ENCODE measurements around the gene INTS6L.

The INTS6L gene

DNA sequence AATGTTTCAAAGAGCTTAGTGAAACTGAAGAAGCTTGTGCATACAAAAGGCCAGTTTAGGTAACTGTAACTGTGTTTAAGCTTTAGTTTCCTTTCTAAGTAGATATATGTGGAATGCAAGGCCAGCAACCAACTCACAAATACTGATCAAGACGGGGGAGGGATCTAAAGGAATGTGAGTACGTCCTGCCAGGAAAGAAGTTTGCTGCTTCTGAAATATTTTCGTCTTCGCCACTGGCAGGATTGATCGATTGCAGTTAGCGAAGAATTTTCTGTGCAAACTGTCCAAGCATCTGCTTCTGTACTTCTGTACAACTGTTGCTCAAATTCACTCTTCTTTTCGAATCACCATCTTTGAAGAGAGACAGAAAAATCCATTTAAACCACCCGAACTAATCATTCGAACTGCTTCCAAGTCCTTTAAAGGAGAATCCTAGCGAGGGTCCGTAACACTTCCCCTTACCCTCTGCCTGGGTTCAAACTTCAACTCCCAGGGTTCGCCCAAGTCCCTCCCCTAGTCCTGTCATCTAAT lies 373 bp upstream of the INTS6L start:
- DNase-seq = no peak
- no peaks in the 10 kb centered on the region for H3K27me3 Mint-ChIP-seq (ENCODE audit: low read depth, poor library complexity)
- H3K36me3 Mint-ChIP-seq (ENCODE audit: low read depth) = peaks cover 5% of the 10 kb centered on the region
- peaks cover 37% of the 10 kb centered on the region for H3K9me3 Mint-ChIP-seq
- peak overlapping the region; percentile 98 for H3K27ac Mint-ChIP-seq
- peak overlapping the region; percentile 96 for H3K4me3 Mint-ChIP-seq
- H3K4me1 Mint-ChIP-seq = peaks cover 34% of the 10 kb centered on the region
- TF ChIP-seq, protein P1, sequence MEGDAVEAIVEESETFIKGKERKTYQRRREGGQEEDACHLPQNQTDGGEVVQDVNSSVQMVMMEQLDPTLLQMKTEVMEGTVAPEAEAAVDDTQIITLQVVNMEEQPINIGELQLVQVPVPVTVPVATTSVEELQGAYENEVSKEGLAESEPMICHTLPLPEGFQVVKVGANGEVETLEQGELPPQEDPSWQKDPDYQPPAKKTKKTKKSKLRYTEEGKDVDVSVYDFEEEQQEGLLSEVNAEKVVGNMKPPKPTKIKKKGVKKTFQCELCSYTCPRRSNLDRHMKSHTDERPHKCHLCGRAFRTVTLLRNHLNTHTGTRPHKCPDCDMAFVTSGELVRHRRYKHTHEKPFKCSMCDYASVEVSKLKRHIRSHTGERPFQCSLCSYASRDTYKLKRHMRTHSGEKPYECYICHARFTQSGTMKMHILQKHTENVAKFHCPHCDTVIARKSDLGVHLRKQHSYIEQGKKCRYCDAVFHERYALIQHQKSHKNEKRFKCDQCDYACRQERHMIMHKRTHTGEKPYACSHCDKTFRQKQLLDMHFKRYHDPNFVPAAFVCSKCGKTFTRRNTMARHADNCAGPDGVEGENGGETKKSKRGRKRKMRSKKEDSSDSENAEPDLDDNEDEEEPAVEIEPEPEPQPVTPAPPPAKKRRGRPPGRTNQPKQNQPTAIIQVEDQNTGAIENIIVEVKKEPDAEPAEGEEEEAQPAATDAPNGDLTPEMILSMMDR (IDR thresholded peaks at IDR 0.05) = no peak

DNA sequence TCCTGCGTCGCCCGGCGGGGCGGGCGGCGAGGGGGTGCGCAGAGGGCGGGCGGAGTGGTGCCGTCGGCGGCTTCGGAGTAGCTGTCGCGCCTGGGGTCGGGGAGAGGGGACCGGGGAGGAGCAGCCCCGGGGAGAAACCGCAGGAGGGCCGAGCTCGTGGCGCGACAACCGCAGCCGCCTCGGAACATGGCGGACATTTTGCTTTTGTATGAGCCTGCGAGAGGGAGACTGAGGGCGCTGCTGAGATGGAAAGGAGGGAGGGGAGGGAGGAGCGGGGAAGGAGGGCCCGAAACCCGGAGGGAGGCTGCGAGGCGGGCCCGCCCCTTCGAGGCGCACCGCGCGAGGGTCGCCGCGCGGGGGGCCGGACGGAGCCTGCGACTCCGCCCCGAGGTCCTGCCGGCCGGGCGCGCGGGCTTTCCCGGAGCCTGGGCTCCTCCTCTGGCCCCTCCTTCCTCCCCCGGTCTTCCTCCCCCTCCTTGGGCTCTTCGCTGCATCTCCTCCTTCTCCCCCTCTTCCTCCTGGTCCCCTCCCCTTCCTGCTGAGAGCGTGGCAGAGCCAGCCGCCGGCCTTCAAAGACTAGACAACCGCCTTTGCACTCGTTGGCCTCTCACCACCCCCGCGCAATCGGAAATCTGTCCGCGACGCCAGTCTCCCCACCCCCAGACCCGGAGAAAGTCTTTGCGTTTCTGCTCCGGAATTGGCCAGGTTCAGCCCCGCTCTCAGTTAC lies 1.1 kb downstream of the INTS6L start:
- Mint-ChIP-seq H3K4me1 (peaks cover 35% of the 10 kb centered on the region), H3K9me3 (peaks cover 37% of the 10 kb centered on the region), H3K27ac (peak overlapping the region; percentile 97), H3K36me3 (ENCODE audit: low read depth) (peaks cover 13% of the 10 kb centered on the region), H3K4me3 (peak overlapping the region; percentile 96), H3K27me3 (ENCODE audit: low read depth, poor library complexity) (no peaks in the 10 kb centered on the region)
- DNase-seq = peak; percentile 76
- TF ChIP-seq, protein P1 (IDR thresholded peaks at IDR 0.05) = no peak

DNA sequence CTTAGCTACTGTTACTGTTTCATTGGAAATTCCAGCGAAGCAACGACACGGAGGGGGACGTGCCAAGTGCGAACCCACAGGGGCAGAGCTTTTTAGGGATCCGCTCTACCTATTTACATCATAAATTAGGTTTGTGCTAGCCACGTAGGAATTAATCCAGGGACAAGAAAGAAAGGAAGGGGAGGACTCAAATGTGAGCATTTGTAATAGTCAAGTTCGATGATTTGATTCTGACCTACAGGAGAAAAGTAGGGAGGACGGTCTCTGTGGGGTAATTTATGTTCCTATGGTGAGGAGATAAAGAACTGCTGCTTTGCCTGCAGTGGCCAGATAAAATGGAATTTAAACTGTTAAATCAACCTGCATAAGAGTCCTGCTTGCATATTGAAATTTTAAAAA lies 1.7 kb downstream of the INTS6L start:
- Mint-ChIP-seq H3K4me3 (peak overlapping the region; percentile 96), H3K27ac (peak overlapping the region; percentile 97), H3K36me3 (ENCODE audit: low read depth) (peaks cover 13% of the 10 kb centered on the region), H3K27me3 (ENCODE audit: low read depth, poor library complexity) (no peaks in the 10 kb centered on the region), H3K4me1 (peaks cover 35% of the 10 kb centered on the region), H3K9me3 (peaks cover 39% of the 10 kb centered on the region)
- TF ChIP-seq, protein P1 (IDR thresholded peaks at IDR 0.05) = no peak
- DNase-seq = no peak

DNA sequence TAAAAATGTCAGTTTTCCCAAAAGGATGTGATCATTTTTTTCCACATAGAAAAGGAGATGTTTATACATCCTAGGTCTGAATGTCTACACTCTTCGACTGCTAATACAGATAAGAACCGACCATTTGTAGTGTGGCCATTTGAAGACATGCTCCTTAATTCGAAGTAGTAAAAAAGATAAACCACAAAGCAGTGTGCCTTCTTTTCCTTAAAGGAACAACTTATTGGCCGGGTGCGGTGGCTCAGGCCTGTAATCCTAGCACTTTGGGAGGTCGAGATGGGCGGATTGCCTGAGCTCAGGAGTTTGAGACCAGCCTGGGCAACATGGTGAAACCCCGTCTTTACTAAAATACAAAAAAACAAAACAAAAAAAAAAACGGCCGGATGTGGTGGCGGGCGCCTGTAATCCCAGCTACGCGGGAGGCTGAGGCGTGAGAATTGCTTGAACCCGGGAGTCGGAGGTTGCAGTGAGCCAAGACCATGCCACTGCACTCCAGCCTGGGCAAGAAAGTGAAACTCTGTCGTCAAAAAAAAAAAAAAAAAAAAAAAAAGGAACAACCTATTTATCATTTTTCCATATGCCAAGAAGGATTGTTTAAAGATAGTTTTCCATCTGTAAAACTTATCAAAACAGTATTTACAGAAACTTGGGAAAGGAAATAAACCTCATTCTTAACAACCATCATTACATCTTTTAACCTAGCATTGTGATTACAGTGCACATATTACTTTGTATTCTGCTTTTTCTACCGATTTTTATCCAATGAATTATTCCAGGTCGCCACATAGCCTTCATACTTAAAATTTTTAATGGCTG lies 2.6 kb downstream of the INTS6L start:
- Mint-ChIP-seq H3K27me3 (ENCODE audit: low read depth, poor library complexity) (no peaks in the 10 kb centered on the region), H3K9me3 (peaks cover 41% of the 10 kb centered on the region), H3K4me1 (peaks cover 35% of the 10 kb centered on the region), H3K4me3 (peak overlapping the region; percentile 96), H3K27ac (no peak overlapping the region), H3K36me3 (ENCODE audit: low read depth) (peaks cover 13% of the 10 kb centered on the region)
- DNase-seq = no peak
- TF ChIP-seq, protein P1 (IDR thresholded peaks at IDR 0.05) = no peak

DNA sequence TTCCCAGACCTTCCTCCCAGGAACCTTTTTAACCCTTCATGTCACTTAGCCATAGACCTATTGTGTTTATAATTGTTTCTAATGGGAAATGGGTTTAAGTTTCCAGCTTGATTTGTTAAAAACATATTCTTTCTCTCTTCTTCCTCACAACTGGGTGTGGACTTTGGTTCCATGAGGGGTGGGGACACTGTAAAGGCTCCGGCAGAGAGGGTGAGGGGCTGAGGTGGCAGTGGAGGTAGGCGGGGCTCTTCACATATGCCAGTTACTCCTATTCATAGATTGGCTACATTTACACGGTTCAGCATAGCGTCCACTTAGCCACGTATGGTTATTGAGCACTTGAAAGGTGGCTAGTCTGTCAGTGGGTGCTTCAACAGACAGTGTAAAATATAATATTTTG lies 7.8 kb downstream of the INTS6L start:
- Mint-ChIP-seq H3K27ac (no peak overlapping the region), H3K4me3 (no peak overlapping the region)

More for the DNA sequence above, 7.8 kb downstream of the INTS6L start:
- no peak for DNase-seq
- peaks cover 21% of the 10 kb centered on the region for H3K36me3 Mint-ChIP-seq (ENCODE audit: low read depth)
- no peaks in the 10 kb centered on the region for H3K27me3 Mint-ChIP-seq (ENCODE audit: low read depth, poor library complexity)
- peaks cover 24% of the 10 kb centered on the region for H3K4me1 Mint-ChIP-seq
- TF ChIP-seq, protein P1 (IDR thresholded peaks at IDR 0.05) = no peak
- peaks cover 25% of the 10 kb centered on the region for H3K9me3 Mint-ChIP-seq

Data from nephron progenitor cell (in vitro differentiated cells).